Stimulated activated CD4-positive, alpha-beta T cell treated with anti-CD3 and anti-CD28 coated beads, Interleukin-1b, Interleukin-23, amount 100 ng/mL, for 24 hours (primary cell): ENCODE measurements around the gene TRIM34.
A peak's percentile ranks its signal among the peaks of the same experiment; 100 is the strongest.
"Not testable (repeated sequence)": the region's sequence is repeated elsewhere in the genome, so short reads cannot be mapped to it uniquely, and the experiment has no call there.

ENCODE experiments used
- DNase-seq, 4 experiments: peaks; one replicate each; pipeline ENCODE4 v3.0.0-alpha.2; 2020; ENCODE audit warnings: low read depth in 4 of 4, low spot score in 1 of 4

Gene TRIM34, protein sequence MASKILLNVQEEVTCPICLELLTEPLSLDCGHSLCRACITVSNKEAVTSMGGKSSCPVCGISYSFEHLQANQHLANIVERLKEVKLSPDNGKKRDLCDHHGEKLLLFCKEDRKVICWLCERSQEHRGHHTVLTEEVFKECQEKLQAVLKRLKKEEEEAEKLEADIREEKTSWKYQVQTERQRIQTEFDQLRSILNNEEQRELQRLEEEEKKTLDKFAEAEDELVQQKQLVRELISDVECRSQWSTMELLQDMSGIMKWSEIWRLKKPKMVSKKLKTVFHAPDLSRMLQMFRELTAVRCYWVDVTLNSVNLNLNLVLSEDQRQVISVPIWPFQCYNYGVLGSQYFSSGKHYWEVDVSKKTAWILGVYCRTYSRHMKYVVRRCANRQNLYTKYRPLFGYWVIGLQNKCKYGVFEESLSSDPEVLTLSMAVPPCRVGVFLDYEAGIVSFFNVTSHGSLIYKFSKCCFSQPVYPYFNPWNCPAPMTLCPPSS

DNA sequence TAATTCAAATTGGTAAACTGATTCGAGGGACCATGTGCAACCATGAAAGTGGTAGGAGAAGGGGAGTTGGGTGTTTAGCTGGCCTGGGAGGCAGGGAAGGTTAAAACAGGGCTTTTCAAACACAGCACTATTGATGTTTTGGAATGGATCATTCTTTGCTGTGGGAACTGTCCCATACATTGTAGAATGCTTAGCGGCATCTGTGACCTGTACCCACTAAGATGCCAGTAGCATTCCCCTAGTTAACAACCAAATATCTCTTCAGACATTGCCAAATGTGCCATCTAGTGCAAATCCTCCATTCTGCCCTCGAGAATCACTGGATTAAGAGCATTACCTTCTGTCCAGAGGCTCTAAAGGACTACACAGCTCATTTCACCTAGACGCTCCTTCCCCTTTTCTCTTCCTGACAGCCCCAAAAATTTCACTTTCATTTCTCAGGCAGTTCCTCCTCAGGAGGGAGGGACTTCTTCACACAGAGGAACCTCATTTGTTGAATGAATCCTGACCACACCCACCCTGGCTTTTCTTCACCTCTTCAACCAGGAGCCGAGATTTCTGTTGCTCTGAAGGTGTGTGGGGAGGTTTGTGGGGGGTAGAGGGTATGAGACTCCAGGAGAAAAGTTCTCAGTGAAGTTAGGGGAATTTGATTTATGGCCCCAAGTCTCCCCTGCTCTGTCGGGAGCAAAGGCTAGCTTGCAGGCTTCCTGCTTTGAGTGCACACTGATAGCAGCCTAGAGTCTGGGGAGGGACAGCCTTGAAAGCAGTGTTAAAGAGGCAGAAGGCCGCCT, at the start of gene TRIM34:
Gene TRIM34 (plus strand): TSS at position 513 of the 791 bp plus-strand sequence. CDS start 7,331 bp downstream, outside the sequence.
- DNase-seq: peak in 3 of 4 experiments; percentile 19 to 34 (median 21)

DNA sequence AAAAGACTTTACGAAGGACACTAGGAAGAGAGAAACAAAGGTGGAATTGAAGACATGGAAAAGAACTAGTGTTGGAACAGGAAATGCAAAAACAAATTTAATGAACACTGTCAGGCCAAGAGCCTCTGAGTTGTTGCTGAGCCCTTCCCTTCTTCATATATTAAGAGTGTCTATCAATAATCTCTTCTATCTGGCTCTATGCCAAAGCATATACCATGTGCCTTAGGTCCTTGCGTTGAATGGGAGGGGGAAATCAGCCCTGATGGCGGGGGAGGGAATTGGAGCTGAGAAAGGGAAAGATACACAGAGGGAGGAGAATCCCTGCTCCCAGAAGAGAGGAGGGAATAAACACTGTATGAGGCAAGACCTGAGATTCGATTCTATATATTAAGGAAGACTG, 49.6 kb upstream of the TRIM34 start:
- no peak for DNase-seq

DNA sequence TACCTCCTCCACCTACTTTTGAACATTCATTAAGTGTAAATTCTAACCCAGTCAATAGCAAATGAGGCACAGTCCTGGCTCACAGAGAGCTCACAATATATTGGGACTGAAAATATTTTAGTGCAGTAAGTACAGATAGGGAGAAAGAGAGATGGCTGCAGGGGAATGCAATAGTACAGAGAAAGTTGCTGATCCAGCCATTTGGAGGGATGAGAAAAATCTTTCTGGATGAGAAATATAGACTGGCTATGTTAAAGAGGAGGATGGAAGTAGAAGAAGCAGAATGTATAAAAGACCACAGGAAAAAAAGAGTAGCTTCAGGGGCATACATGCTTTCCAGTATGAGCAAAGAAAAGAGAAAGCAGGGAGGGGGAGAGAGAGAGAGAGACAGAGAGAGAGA, 47.7 kb upstream of the TRIM34 start:
- DNase-seq: no peak

DNA sequence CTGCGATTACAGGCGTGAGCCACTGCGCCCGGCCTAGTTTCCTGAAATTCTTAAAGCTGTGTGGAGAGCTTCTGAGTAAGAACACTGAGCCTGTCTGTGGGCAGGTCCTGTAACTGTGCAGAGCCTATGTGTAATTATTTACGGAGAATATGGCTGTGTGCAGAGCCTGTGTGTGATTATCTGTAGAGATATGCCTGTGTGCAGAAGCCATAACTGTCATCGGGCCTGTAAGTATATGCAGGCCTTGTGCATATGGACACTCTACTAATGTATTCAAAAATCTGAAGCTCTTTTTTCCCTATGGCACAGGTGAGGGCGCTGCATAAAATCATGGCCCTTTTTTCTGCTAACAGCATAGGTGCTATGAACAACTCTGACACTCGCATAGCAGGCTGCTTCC, 44.2 kb upstream of the TRIM34 start, which contains the start of gene OR52B6:
Gene OR52B6 (plus strand): TSS at position 301 of the 400 bp plus-strand sequence. CDS start 0 bp downstream, at position 301.
- DNase-seq: no peak

DNA sequence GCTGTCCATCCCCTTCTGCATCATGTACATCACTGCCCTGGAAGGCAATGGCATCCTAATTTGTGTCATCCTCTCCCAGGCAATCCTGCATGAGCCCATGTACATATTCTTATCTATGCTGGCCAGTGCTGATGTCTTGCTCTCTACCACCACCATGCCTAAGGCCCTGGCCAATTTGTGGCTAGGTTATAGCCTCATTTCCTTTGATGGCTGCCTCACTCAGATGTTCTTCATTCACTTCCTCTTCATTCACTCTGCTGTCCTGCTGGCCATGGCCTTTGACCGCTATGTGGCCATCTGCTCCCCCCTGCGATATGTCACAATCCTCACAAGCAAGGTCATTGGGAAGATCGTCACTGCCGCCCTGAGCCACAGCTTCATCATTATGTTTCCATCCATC, 43.8 kb upstream of the TRIM34 start:
- DNase-seq: no peak

DNA sequence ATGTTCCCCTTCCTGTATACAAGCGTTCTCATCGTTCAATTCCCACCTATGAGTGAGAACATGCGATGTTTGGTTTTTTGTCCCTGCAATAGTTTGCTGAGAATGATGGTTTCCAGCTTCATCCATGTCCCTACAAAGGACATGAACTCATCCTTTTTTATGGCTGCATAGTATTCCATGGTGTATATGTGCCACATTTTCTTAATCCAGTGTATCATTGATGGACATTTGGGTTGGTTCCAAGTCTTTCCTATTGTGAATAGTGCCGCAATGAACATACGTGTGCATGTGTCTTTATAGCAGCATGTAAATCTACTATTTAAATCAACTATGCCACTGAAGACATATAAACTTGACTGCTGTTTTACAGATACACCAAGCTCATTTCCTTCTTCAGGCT, 40.3 kb upstream of the TRIM34 start:
- DNase-seq: not testable (repeated sequence)

DNA sequence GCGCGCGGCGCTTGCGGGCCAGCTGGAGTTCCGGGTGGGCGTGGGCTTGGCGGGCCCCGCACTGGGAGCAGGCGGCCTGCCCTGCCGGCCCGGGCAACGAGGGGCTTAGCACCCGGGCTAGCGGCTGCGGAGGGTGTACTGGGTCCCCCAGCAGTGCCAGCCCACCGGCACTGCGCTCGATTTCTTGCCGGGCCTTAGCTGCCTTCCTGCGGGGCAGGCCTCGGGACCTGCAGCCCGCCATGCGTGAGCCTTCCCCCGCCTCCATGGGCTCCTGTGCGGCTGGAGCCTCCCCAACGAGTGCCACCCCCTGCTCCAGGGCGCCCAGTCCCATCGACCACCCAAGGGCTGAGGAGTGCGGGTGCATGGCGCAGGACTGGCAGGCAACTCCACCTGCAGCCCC, 34.9 kb upstream of the TRIM34 start:
- not testable (repeated sequence) for DNase-seq

DNA sequence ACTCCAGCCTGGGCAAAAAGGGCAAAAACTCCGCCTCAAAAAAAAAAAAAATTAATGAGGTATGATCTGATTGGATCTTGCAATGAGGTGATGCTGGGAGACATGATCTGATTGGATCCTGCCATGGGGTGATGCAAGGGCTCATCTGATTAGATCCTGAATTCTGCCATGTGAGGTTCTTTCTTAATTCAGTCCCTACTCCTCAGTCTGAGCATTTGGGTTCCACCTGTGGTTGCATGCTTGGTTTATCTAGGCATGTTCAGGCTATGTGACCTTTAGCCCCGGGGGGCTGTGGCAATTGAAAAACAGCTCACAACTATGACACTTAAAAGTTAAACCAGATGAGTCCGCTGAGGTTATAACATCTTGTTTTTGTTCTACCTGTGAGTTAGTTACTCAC, 33.2 kb upstream of the TRIM34 start:
- DNase-seq: no peak

DNA sequence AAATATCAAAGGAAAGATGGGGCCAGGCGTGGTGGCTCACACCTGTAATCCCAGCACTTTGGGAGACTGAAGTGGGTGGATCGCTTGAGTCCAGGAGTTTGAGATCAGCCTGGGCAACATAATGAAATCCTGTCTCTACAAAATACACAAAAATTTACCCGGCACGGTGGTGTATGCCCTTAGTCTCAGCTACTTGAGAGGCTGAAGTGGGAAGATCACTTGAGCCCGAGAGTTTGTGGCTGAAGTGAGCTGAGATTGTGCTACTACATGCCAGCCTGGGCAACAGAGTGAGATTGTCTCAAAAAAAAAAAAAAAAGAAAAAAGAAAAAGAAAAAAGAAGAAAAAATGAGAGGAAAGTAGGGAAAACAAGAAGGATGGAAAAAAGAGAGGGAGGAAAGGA, 32.2 kb upstream of the TRIM34 start:
- no peak for DNase-seq

DNA sequence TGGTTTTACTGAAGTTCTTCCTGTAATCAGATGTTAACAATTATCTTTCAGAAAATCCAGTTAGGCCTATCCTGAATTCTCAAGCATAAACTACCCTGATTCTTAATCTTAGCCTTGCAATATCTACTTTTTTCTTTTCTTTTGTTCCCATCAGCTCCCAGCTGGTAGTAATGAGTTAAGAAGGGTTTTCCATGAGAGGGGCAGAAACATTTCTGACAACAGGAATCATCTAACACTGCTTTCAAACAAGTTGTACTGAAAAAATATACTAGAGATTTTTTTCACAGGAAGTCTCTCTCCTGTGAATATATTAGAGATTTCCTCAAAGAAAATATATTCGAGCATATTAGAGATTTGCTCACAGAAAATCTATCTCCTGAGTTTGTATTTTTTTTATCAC, 31.7 kb upstream of the TRIM34 start:
- no peak for DNase-seq

DNA sequence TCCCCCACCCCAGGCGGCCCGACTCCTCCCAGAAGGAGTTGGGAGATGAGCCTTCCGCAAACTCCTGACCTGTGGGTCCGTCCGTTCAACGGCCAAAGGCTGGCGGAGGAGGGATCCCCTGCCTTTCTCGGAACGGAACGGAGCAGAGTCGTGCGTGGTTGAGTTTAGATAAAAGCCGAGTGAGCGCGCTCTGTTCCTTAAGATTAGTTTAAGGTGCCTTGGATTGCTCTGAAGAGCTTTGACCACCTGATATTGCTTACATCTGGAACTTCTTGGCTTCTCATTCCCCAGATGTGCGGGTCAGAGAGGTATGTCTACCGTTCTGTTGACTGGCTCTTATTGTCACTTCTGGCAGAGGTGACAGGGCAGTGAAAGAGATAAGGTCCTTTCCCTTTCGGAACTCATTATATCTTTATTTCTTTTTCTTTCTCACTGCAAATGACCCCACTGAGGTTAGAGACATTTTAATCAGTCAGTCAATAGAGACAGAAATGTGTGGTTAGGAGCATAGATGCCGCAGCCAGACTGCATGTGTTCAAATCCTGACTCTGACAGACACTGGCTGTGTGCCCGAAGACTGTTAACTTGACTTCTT, 28.1 kb upstream of the TRIM34 start, which contains the start of gene TRIM6:
Gene TRIM6 (plus strand): TSS at position 31 of the 595 bp plus-strand sequence. CDS start 261 bp downstream, at position 292.
- DNase-seq: no peak

DNA sequence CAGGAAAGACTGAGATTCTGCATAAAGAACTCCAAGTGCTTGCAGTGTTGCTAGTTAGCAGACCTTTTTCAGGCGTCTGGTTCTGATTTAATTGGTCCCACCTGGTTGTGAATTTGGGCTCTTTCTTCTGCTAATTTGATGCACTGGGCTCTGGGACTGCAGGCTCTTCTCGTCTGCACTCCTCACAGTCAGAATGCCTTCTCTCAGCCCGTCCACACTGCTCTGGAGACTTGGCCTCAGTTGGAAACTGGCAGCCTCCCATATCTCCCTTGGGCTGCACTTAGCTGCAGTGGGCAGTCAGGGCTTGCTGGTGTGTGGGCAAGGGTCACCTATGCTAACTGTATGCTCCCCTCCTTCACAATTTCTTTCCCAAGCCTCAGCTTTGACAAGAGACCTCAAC, 26.8 kb upstream of the TRIM34 start:
- no peak for DNase-seq

DNA sequence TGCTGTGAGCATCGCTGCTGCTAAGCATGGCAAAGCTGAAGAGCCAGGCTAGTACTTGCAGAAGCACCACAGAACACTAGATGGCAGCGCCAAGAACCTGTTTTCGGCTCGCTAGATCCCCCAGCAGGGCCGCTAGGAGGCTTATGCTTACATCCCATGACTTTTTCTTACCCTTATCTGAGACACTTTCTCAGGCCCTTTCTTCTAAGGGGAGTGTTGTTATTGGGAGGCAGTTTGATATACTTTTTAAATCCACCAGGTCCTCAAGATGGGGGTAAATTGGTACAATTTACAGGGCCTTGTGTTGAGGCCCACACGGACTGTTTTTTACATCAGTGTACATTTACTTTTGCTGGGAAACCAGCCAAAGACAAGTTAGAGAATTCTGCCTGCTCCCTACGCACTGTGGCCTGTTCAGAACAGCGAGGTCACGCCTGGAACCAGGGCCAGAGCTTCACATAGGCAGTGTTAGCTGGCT, 24.4 kb upstream of the TRIM34 start:
- DNase-seq: peak in 3 of 4 experiments; percentile 15 to 33 (median 19)

DNA sequence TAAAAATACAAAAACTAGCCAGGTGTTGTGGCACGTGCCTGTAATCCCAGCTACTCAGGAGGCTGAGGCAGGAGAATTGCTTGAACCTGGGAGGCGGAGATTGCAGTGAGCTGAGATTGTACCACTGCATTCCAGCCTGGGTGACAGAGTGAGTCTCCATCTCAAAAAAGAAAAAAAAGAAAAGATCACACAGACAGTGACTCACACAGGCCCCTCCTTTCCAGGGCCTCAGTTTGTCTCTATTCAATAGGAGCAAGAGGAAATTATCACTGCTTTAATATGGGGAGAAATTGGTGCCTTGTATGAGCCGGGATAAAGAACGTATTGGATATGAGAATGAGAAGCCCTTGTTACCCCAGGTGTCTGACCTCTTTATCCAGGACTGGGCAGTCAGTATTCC, 22.0 kb upstream of the TRIM34 start:
- not testable (repeated sequence) for DNase-seq

DNA sequence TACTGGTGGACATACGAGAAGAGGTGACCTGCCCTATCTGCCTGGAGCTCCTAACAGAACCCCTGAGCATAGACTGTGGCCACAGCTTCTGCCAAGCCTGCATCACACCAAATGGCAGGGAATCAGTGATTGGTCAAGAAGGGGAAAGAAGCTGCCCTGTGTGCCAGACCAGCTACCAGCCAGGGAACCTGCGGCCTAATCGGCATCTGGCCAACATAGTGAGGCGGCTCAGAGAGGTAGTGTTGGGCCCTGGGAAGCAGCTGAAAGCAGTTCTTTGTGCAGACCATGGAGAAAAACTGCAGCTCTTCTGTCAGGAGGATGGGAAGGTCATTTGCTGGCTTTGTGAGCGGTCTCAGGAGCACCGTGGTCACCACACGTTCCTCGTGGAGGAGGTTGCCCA, 21.5 kb upstream of the TRIM34 start:
- no peak for DNase-seq

DNA sequence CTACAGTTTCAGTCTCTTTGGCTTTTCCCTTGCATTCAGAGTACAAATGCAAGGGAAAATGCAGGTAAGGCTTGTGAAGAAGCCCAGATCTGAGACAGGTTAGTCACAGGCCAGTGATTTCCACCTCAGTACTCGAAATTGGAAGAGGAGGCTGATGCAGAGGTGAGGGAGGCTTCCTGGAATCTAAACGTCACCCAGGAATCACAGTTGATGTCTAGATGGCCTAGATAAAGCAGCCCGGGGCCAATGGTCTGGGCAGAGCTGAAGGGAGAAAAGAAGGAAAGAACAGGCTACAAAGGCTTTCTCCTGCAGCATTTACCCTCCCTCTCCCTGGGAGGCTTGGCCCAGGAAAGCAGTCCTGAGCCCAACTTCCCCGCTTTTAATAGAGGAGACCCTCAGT, 19.9 kb upstream of the TRIM34 start:
- no peak for DNase-seq

DNA sequence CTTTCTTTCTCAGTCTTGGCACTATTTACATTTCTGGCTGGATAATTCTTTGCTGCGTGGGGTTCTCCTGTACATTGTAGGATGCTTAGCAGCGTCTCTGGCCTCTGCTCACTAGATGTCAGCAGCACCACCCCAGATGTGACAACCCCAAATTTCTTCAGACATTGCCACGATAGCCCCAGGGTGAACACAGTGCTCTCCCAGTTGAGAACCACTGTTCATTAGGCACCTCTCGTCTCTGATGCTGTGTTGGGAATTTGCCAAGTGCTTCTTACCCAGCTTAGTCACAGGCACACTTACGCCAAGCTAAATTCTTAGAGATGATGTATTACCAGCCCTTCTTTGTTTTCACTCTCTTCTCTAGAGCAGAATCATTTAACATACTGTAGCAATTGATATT, 19.0 kb upstream of the TRIM34 start:
- no peak for DNase-seq

DNA sequence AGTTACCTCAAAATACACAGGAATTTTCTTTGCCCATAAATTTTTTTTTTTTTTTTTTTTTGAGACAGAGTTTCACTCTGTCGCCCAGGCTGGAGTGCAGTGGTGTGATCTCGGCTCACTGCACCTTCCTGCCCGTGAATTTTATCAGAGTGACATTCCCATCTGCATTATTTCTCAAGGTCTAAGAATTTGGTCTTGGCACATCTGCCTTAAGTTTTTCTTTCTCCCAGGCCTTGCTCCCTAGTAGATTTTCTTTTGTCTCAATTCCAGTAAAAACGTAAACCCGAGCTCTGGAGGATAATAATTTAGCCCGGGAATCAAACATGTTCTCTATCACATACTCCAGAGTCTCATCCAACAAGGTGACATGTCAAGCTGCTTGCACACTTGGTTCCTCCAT, 16.0 kb upstream of the TRIM34 start:
- no peak for DNase-seq

DNA sequence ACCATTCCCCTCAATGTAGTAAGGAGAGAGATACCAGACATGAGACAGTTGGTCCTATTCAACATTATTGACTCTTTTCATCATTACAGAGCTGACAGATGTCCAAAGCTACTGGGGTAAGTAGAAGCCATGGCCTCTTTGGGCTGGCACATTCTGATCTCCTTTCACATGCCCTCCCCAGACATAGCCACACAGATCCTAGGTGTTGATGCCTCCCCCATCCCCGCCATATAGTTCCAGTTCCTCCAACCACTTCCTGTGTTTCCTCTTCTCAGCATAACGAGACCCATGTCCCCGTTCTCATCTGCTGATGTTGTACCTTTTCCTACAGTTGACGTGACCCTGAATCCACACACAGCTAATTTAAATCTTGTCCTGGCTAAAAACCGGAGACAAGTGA, 14.4 kb upstream of the TRIM34 start:
- DNase-seq: no peak

DNA sequence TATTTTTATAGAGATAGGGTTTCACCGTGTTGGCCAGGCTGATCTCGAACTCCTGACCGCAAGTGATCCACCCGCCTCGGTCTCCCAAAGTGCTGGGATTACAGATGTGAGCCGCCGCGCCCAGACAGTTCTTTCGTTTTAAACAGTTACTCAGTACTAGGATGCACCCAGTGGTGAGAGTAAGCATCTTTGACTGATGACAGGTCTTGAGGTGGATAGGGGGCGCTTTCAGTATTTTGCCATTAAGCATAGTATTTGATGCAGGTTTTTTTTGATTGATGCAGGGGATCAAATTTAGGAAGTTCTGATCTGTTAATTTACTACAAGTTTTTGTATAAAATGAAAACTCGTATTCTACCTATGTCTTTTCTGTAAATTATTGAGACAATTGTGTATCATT, 13.2 kb upstream of the TRIM34 start:
- DNase-seq: no peak

DNA sequence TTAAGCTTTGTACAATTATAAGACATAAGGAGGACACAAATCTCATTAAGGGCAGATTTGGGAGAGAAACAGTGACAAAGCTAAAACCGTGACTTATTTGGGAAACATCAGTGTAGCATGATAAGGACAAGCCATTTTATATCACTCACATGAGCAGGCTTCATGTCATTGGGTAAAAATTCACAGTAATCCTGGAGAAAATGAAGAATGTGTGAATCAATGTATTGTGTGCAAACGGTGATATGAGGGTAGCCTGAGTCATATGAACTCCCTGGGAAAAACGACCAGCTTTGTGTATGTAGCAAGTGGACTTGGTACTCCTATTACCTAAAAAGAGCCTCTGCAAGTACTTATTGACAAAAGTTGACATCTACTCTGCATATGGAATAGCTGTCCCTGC, 6.0 kb upstream of the TRIM34 start:
- no peak for DNase-seq
